GM12873 (cell line): ENCODE data around the gene FXYD7.

ENCODE experiments used
- TF ChIP-seq, protein P1 (sequence below): IDR thresholded peaks from 2 replicates; pipeline ENCODE4 v1.5.1; 2012; ENCODE audit warnings: low read depth, mild to moderate bottlenecking, moderate library complexity, low read length, control low read depth; ENCODE audit not compliant: insufficient read depth; ENCODE audit errors: missing control alignments

The FXYD7 gene

DNA sequence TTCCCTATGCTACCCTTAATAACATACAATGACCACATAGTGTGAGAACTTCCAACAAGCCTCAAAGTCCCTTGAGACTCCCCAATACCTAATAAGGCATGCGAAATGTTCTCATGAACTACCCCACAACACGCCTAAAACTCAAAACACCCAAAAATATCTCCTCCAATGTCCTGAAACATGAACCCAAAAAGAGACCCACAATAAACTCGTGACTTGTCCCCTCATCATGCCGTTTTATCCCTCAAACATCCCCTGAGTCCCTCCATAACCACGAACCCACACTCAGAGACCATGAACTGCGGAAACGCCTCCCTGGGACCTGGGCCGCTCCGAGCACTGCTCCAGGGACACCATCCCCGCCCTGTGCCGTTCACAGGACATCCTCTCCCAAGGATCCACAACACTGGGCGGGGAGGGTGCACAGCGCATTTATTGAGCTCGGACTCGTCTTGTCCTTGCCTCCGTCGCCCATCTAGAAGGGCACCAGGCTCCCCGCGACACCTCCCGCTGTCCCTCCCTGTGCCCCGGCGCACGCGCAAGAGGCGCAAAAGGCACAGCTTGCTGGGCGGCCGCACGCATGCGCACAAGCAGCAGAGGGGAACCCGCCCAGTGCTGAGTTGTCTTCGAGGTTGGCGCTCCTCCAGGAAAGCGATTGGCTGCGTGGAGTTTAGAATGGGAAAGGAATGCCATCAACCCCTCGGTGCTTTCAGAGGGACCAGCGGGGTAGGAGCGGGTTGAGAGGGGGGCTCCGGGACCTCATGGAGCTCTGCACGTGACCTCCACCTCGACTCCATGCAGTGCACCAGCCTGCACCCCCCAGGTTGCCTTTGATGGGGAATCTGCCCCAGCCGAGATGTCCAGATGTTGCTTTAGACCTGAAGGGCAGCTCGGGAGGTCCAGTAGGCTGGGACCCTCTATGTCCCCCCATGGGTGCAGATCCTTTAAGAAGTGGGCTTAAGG lies 18.7 kb upstream of the FXYD7 start:
- TF ChIP-seq, protein P1, sequence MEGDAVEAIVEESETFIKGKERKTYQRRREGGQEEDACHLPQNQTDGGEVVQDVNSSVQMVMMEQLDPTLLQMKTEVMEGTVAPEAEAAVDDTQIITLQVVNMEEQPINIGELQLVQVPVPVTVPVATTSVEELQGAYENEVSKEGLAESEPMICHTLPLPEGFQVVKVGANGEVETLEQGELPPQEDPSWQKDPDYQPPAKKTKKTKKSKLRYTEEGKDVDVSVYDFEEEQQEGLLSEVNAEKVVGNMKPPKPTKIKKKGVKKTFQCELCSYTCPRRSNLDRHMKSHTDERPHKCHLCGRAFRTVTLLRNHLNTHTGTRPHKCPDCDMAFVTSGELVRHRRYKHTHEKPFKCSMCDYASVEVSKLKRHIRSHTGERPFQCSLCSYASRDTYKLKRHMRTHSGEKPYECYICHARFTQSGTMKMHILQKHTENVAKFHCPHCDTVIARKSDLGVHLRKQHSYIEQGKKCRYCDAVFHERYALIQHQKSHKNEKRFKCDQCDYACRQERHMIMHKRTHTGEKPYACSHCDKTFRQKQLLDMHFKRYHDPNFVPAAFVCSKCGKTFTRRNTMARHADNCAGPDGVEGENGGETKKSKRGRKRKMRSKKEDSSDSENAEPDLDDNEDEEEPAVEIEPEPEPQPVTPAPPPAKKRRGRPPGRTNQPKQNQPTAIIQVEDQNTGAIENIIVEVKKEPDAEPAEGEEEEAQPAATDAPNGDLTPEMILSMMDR, result no peak

DNA sequence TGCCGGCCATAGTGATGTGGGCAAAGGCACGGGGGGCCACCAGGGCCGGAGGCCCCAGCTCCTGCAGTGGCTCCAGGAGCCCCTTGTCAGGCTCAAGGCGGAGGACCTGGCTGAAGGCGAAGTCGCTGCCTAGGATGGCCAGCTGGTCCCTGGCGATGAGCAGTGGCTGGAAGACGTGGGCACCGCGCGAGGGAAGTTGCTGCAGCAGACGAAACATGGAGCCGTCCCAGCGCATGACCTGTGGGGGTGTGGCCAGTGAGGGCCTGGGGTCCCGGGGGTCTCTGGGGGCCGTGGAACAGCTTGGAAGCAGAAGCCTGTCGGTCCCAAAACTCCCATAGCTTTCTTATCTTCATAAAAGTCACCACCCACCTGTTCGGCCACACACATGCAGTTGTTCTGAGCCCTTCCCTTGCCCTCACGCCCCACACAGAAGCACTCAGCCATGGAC lies 17.8 kb upstream of the FXYD7 start:
- TF ChIP-seq, protein P1, result no peak

- TF ChIP-seq, protein P1, result no peak
Measured at GRCh38 chr19:35125749-35126623, 17.1 kb upstream of the FXYD7 start.

- TF ChIP-seq, protein P1, result no peak
Measured at GRCh38 chr19:35126624-35126959, 16.5 kb upstream of the FXYD7 start.

GRCh38 chr19:35127871-35128270 lies 15.2 kb upstream of the FXYD7 start:
- TF ChIP-seq, protein P1, result no peak

GRCh38 chr19:35128398-35129057 lies 14.5 kb upstream of the FXYD7 start:
- TF ChIP-seq, protein P1, result no peak
